A549 treated with Mapracorat at 1 μM for 4 hours (cell line): Measurements from ENCODE around the gene TMBIM6. TPM values are rescaled to one million over a fixed set of nuclear protein-coding genes. Genes with fewer than 3 reads are reported as not detected.

ENCODE experiments used
- total RNA-seq: library from RNA; stranded (reverse); fragments of 200-300 nt; extraction: Qiagen RNA extraction; gene quantifications from 5 replicates; pipeline ENCODE4 v1.2.3, GENCODE V29; 2022

The TMBIM6 gene, protein sequence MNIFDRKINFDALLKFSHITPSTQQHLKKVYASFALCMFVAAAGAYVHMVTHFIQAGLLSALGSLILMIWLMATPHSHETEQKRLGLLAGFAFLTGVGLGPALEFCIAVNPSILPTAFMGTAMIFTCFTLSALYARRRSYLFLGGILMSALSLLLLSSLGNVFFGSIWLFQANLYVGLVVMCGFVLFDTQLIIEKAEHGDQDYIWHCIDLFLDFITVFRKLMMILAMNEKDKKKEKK
- total RNA-seq: 403 to 535 TPM (median 489 TPM) in 5 replicates

GRCh38 chr12:49740930-49741881 is at the start of gene TMBIM6:
TMBIM6 (plus strand) TSS chr12:49741557; CDS start chr12:49752494, 10,937 bp downstream.

DNA sequence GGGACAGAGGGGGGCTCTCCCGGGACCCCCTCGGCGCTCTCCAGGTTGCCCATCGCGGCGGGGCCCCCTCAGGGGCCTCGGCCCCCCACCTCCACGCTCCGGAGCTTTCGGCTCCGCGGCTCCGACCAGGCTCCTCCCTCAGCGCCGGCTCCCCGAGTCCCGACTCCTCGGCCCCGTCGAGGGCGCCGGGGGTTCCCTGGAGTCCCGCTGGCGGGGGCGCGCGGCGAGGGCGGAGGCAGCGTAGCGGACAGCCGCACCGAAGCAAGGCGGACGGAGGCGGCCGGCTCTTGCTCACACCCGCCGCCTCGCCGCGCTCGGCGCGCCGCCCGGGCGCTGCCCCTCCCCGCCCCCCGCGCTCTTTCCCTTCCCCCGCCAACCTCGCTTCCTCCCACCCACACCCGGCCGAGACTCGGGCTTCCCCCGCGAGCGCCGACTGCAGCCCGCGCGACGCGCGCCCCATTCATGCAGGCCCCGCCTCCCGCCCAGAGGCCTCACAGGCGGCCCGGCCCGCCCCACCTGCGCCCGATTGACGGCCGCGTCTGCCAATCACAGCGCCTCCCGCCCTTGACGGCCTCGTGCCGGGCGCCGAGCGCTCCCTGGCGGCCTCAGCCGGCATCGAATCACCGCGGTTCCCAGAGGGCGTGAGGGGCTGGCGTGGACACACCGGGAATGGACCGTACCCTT is 34.1 kb upstream of the TMBIM6 start, which contains the start of gene FMNL3:
Gene FMNL3, minus strand, starts transcription at position 278 of the 684 bp plus-strand sequence. Its CDS starts 225 bp downstream, at position 53.

Other genes with a start within 250 kb of the TMBIM6 start
- 1.5 to 2.6 TPM (median 2.3 TPM) in 5 replicates for gene KCNH3, start 202.5 kb upstream of the TMBIM6 start, total RNA-seq
- gene MCRS1, start 173.4 kb upstream of the TMBIM6 start, total RNA-seq: 54.3 to 69.9 TPM (median 65.4 TPM) in 5 replicates
- 0.07 to 0.23 TPM (median 0.15 TPM) in 5 replicates for gene FAM186B, start 135.9 kb upstream of the TMBIM6 start, total RNA-seq
- gene PRPF40B, start 118.0 kb upstream of the TMBIM6 start, total RNA-seq: 4.5 to 7.4 TPM (median 6.5 TPM) in 5 replicates
- 1.3 to 2.0 TPM (median 1.7 TPM) in 5 replicates for gene FMNL3, start 34.2 kb upstream of the TMBIM6 start, total RNA-seq
- gene NCKAP5L, start 86.9 kb downstream of the TMBIM6 start, total RNA-seq: 6.6 to 9.3 TPM (median 8.5 TPM) in 5 replicates
- gene BCDIN3D, start 101.5 kb downstream of the TMBIM6 start, total RNA-seq: 3.7 to 4.3 TPM (median 4.0 TPM) in 5 replicates
- gene FAIM2, start 162.3 kb downstream of the TMBIM6 start, total RNA-seq: not detected in 5 replicates
- not detected in 5 replicates for gene AQP2, start 209.2 kb downstream of the TMBIM6 start, total RNA-seq
- not detected in 5 replicates for gene AQP5, start 220.3 kb downstream of the TMBIM6 start, total RNA-seq
- 0.11 TPM in 1 of 5 replicates, not detected in the others for gene AQP6, start 231.4 kb downstream of the TMBIM6 start, total RNA-seq